HG02623 (cell line): Measurements from ENCODE around the gene SELL.
"Not testable (repeated sequence)": the region's sequence is repeated elsewhere in the genome, so short reads cannot be mapped to it uniquely, and the experiment has no call there.

Source experiments
- ATAC-seq: cut with Tn5 transposase; IDR thresholded peaks from one replicate; pipeline ENCODE4 v1.9.1; 2021; ENCODE audit warnings: moderate library complexity; ENCODE audit not compliant: unreplicated experiment

The SELL gene

GRCh38 chr1:169707912-169708604 lies 3.4 kb downstream of the SELL start:
- no peak for ATAC-seq

- ATAC-seq = no peak
These were observed 6.6 kb downstream of the SELL start for GRCh38 chr1:169704797-169705196.

GRCh38 chr1:169701261-169702005 lies 10.0 kb downstream of the SELL start:
- no peak for ATAC-seq

- ATAC-seq = no peak
These were observed 11.7 kb downstream of the SELL start for GRCh38 chr1:169699707-169700106.

- no peak for ATAC-seq
These were observed 12.4 kb downstream of the SELL start for GRCh38 chr1:169698976-169699375.

GRCh38 chr1:169697755-169698154 lies 13.7 kb downstream of the SELL start:
- peak; percentile 41 for ATAC-seq

- ATAC-seq = no peak
These were observed 14.9 kb downstream of the SELL start for GRCh38 chr1:169696273-169697100.

- ATAC-seq = peak; percentile 36
These were observed 16.9 kb downstream of the SELL start for GRCh38 chr1:169694304-169695075.

- peak; percentile 43 for ATAC-seq
These were observed 18.5 kb downstream of the SELL start for GRCh38 chr1:169692756-169693460.

GRCh38 chr1:169690489-169690888 lies 20.9 kb downstream of the SELL start:
- ATAC-seq = no peak

GRCh38 chr1:169689395-169689794 lies 22.0 kb downstream of the SELL start:
- no peak for ATAC-seq

- ATAC-seq = not testable (repeated sequence)
These were observed 23.0 kb downstream of the SELL start for GRCh38 chr1:169688377-169688776.

- no peak for ATAC-seq
These were observed 27.8 kb downstream of the SELL start for GRCh38 chr1:169683661-169684060.

GRCh38 chr1:169683168-169683567 lies 28.3 kb downstream of the SELL start:
- not testable (repeated sequence) for ATAC-seq

GRCh38 chr1:169682071-169682470 lies 29.3 kb downstream of the SELL start:
- ATAC-seq = no peak

GRCh38 chr1:169681140-169681539 lies 30.3 kb downstream of the SELL start:
- no peak for ATAC-seq

- ATAC-seq = peak; percentile 51
These were observed 30.9 kb downstream of the SELL start for GRCh38 chr1:169680377-169681019.

GRCh38 chr1:169679692-169680091 lies 31.7 kb downstream of the SELL start:
- no peak for ATAC-seq

- no peak for ATAC-seq
These were observed 35.4 kb downstream of the SELL start for GRCh38 chr1:169676001-169676400.

GRCh38 chr1:169670836-169671235 lies 40.6 kb downstream of the SELL start:
- no peak for ATAC-seq
